Muscle of arm (tissue), 14 donors: Measurements from ENCODE around the gene TRMT2B. TPM values are rescaled to one million over a fixed set of nuclear protein-coding genes. Genes with fewer than 3 reads are reported as not detected.
"Not testable (repeated sequence)": the region's sequence is repeated elsewhere in the genome, so short reads cannot be mapped to it uniquely, and the experiment has no call there.

ENCODE experiments used
- DNase-seq: peaks from one replicate; pipeline ENCODE4 v3.0.0-alpha.2; 2013
- long read RNA-seq, 11 donors: transcript quantifications; one replicate each; lab custom pipeline, GENCODE V29; 2026
- polyA plus RNA-seq, 12 donors: library from polyadenylated mRNA; unstranded; fragments of 120-200 nt; gene quantifications; one replicate each; pipeline ENCODE4 v1.2.1, GENCODE V29; 2013; ENCODE audit not compliant: insufficient read length in 12 of 12

TRMT2B gene
- 1 to 10 TPM in 11 of 12 donors, not detected in 1; 6.7 to 9.6 (median 8.5) TPM for polyA plus RNA-seq
- long read RNA-seq, donor 1: 0 reads
- long read RNA-seq, donor 2: 0 reads
- long read RNA-seq, donor 3: 0 reads
- long read RNA-seq, donor 4: 0 reads
- long read RNA-seq, donor 5: 0 reads
- long read RNA-seq, donor 6: 0 reads
- long read RNA-seq, donor 7: 0 reads
- long read RNA-seq, donor 8: 0 reads
- long read RNA-seq, donor 9: 0 reads
- long read RNA-seq, donor 10: 0 reads
- long read RNA-seq, donor 11, partial matches to known transcripts: 0 of 1 reads
- long read RNA-seq, donor 11, other reads (novel, unspliced or antisense): 0 of 1 reads

- DNase-seq: peak; percentile 78
Measured at GRCh38 chrX:101051549-101052302, at the start of gene TRMT2B. Gene TRMT2B (minus strand): TSS chrX:101052111. CDS start chrX:101042289, 9,822 bp downstream.

- peak; percentile 92 for DNase-seq
Measured at GRCh38 chrX:101097546-101098453, 45.9 kb upstream of the TRMT2B start, which contains the start of gene CENPI. Gene CENPI (plus strand): TSS chrX:101098204. CDS start chrX:101101071, 2,867 bp downstream.

GRCh38 chrX:101091817-101092216, 39.9 kb upstream of the TRMT2B start:
- no peak for DNase-seq

GRCh38 chrX:101081231-101081630, 29.3 kb upstream of the TRMT2B start:
- DNase-seq: no peak

- DNase-seq: no peak
Measured at GRCh38 chrX:101080326-101081124, 28.6 kb upstream of the TRMT2B start.

- DNase-seq: no peak
Measured at GRCh38 chrX:101079736-101080270, 27.9 kb upstream of the TRMT2B start.

GRCh38 chrX:101078716-101079598, 27.0 kb upstream of the TRMT2B start, which contains the start of gene TMEM35A:
Gene TMEM35A (plus strand): TSS chrX:101078879. CDS start chrX:101079003, 124 bp downstream.
- peak; percentile 20 for DNase-seq

GRCh38 chrX:101071582-101071981, 19.7 kb upstream of the TRMT2B start:
- DNase-seq: no peak

GRCh38 chrX:101062176-101062575, 10.3 kb upstream of the TRMT2B start:
- no peak for DNase-seq

GRCh38 chrX:101057093-101057714, 5.3 kb upstream of the TRMT2B start:
- no peak for DNase-seq

GRCh38 chrX:101056551-101056950, 4.6 kb upstream of the TRMT2B start:
- DNase-seq: not testable (repeated sequence)

GRCh38 chrX:101051153-101051548, 760 bp downstream of the TRMT2B start:
- no peak for DNase-seq

- DNase-seq: no peak
Measured at GRCh38 chrX:101040197-101040596, 11.7 kb downstream of the TRMT2B start.

- DNase-seq: no peak
Measured at GRCh38 chrX:101037231-101037630, 14.7 kb downstream of the TRMT2B start.

GRCh38 chrX:101029665-101030064, 22.2 kb downstream of the TRMT2B start:
- DNase-seq: no peak

- no peak for DNase-seq
Measured at GRCh38 chrX:101028562-101028961, 23.3 kb downstream of the TRMT2B start.

- DNase-seq: no peak
Measured at GRCh38 chrX:101025126-101025525, 26.8 kb downstream of the TRMT2B start.

- no peak for DNase-seq
Measured at GRCh38 chrX:101022020-101022419, 29.9 kb downstream of the TRMT2B start.

- not testable (repeated sequence) for DNase-seq
Measured at GRCh38 chrX:101012031-101012430, 39.9 kb downstream of the TRMT2B start.
